ENCODE data around the gene LRMDA. TPM values are rescaled to one million over a fixed set of nuclear protein-coding genes. Genes with fewer than 3 reads are reported as not detected.

Gene LRMDA
- total and polyA plus RNA-seq, 2 of the 4 experiments (the other 2 are of a cell fraction): 0.07 TPM; not detected in 1

- CTCF ChIA-PET: no interaction called here
- in situ Hi-C loops (cut with MboI; ENCODE audit: low sequenced_read_pairs): no loop called here
- intact Hi-C loops (cut with micrococcal nuclease): no loop called here
- H2AK5ac ChIP-seq (ENCODE audit: low read depth, low read length): no peak overlapping the region
- no peak overlapping the region for H3K14ac ChIP-seq (replicated peaks; ENCODE audit: low read depth, low read length)
- no peak overlapping the region for H2AK9ac ChIP-seq (replicated peaks; ENCODE audit: low read depth, low read length, poor library complexity)
- H3K27ac ChIP-seq (ENCODE audit: insufficient read depth, low read length): no peak overlapping the region
- BruUV-seq (replicated peaks): no TSS peak
- ATAC-seq (ENCODE audit: low read depth) (no peak), DNase-seq (no peak)
- H3K4me2 ChIP-seq (ENCODE audit: low read depth, low read length): no peak overlapping the region
- no peaks in the 10 kb centered on the region for H3K36me3 ChIP-seq (ENCODE audit: control insufficient read depth, insufficient read depth, low read length)
- no peak overlapping the region for H4K5ac ChIP-seq (ENCODE audit: low read depth, low read length)
- H3K79me1 ChIP-seq (ENCODE audit: low read depth in 1 of 2, low read length in 2 of 2): no peaks in the 10 kb centered on the region
- H3K56ac ChIP-seq (ENCODE audit: extremely low read depth, insufficient read depth, low read length): no peak overlapping the region
- no peak overlapping the region for H3K18ac ChIP-seq (ENCODE audit: low read depth, low read length)
- no peak overlapping the region for H3K23ac ChIP-seq (ENCODE audit: low read depth, low read length)
- H3K9me1 ChIP-seq (ENCODE audit: insufficient read depth, low read length): no peaks in the 10 kb centered on the region
- TF ChIP-seq NFE2L2 (IDR thresholded peaks at IDR 0.05; ENCODE audit: low read depth, low read length) (no peak), RCOR1 (IDR thresholded peaks at IDR 0.05; ENCODE audit: insufficient replicate concordance, low read length) (no peak), POLR2A (IDR thresholded peaks at IDR 0.05; ENCODE audit: low read depth, low read length) (no peak), MAZ (IDR thresholded peaks at IDR 0.05; ENCODE audit: borderline replicate concordance, low read depth, low read length) (no peak), CHD1 (IDR thresholded peaks at IDR 0.05; ENCODE audit: low read depth, low read length) (no peak), BHLHE40 (IDR thresholded peaks at IDR 0.05; ENCODE audit: low read depth, low read length) (no peak), MAFK (IDR thresholded peaks at IDR 0.05; ENCODE audit: low read depth, low read length) (no peak), SMC3 (IDR thresholded peaks at IDR 0.05; ENCODE audit: low read depth, low read length) (no peak), ELK1 (IDR thresholded peaks at IDR 0.05; ENCODE audit: borderline replicate concordance, low read depth, low read length) (no peak), USF2 (IDR thresholded peaks at IDR 0.05; ENCODE audit: low read depth, low read length) (no peak), FOS (IDR thresholded peaks at IDR 0.05; ENCODE audit: low read depth, low read length) (no peak), RFX5 (IDR thresholded peaks at IDR 0.05; ENCODE audit: low read depth, low read length) (no peak), RAD21 (IDR thresholded peaks at IDR 0.05; ENCODE audit: low read length) (no peak), MXI1 (IDR thresholded peaks at IDR 0.05; ENCODE audit: borderline replicate concordance, low read depth, low read length) (no peak), CEBPB (IDR thresholded peaks at IDR 0.05; ENCODE audit: low read depth, low read length) (no peak), CTCF (conservative IDR thresholded peaks at IDR 0.05; ENCODE audit: low read depth, low read length) (no peak)
- dilution Hi-C loops (cut with HindIII; ENCODE audit: low sequenced_read_pairs, unreplicated experiment): no loop called here
- WGBS, 2 experiments (ENCODE audit: extremely low coverage in 2 of 2, insufficient read length in 1 of 2): 74% methylated on average over 21 of the region's 31 CpGs; no CpG with 5 or more reads in 1 of the 2 experiments
- no peak overlapping the region for H2AFZ ChIP-seq (replicated peaks; ENCODE audit: low read length, poor library complexity)
- POLR2A ChIA-PET (ENCODE audit: unreplicated experiment): no interaction called here
- no peak overlapping the region for H2BK120ac ChIP-seq (ENCODE audit: low read depth, low read length)
- H3K27me3 ChIP-seq (ENCODE audit: control insufficient read depth, insufficient read depth, low read length): no peaks in the 10 kb centered on the region; the same call in none of the 2 replicates
- no peak overlapping the region for H3K4me3 ChIP-seq (ENCODE audit: insufficient read depth, low read depth, low read length)
- no peak overlapping the region for H4K8ac ChIP-seq (ENCODE audit: low read depth in 2 of 2, low read length in 2 of 2)
- no peak overlapping the region for H3K4ac ChIP-seq (ENCODE audit: low read depth, low read length)
- no peak overlapping the region for H2BK20ac ChIP-seq (ENCODE audit: low read depth, low read length)
- no peaks in the 10 kb centered on the region for H3K4me1 ChIP-seq (ENCODE audit: control insufficient read depth, insufficient read depth, low read length)
- no peaks in the 10 kb centered on the region for H4K20me1 ChIP-seq (ENCODE audit: insufficient read depth, low read length)
- H3K9ac ChIP-seq (ENCODE audit: low read depth, low read length): no peak overlapping the region
- no peak overlapping the region for H2BK5ac ChIP-seq (ENCODE audit: low read depth, low read length, poor library complexity, severe bottlenecking)
- no peaks in the 10 kb centered on the region for H3K9me3 ChIP-seq (ENCODE audit: control insufficient read depth, insufficient read depth, low read length)
- no peak overlapping the region for H4K91ac ChIP-seq (ENCODE audit: insufficient read depth, low read depth, low read length)
- H2BK15ac ChIP-seq (ENCODE audit: low read depth, low read length): no peak overlapping the region
Observed at GRCh38 chr10:75592151-75592787, 160.8 kb downstream of the LRMDA start.

All from IMR-90 (cell line).